Stimulated activated naive B cell treated with anti-CD40 and anti-IgM and Interleukin-4, amounts not matched to agents 10 μg/mL and 1 μg/mL and 100 μg/mL, for 72 hours (primary cell): ENCODE measurements around the gene KIRREL3.
A peak's percentile ranks its signal among the peaks of the same experiment; 100 is the strongest.

ENCODE experiments used
- ATAC-seq, 2 donors: fragments of 150-1000 bp; cut with Tn5 transposase; replicated peaks; 2 replicates each; pipeline ENCODE4 v1.10.0; 2021; ENCODE audit warnings: moderate library complexity in 1 of 2
- DNase-seq: peaks from one replicate; pipeline ENCODE4 v3.0.0; 2021
- H3K27ac Mint-ChIP-seq: one replicate; pipeline ENCODE4 v1.8.0; 2022; ENCODE audit warnings: mild to moderate bottlenecking, mixed read lengths
- H3K27me3 Mint-ChIP-seq, 2 donors: one replicate each; pipeline ENCODE4 v1.8.0; 2022; ENCODE audit warnings: mixed read lengths in 2 of 2
- H3K36me3 Mint-ChIP-seq, 2 donors: one replicate each; pipeline ENCODE4 v1.8.0; 2022; ENCODE audit warnings: mixed read lengths in 2 of 2, mild to moderate bottlenecking in 1 of 2
- H3K4me1 Mint-ChIP-seq, 2 donors: one replicate each; pipeline ENCODE4 v1.8.0; 2022; ENCODE audit warnings: mixed read lengths in 2 of 2, mild to moderate bottlenecking in 1 of 2
- H3K4me3 Mint-ChIP-seq, 2 donors: one replicate each; pipeline ENCODE4 v1.8.0; 2022; ENCODE audit warnings: mild to moderate bottlenecking in 2 of 2, mixed read lengths in 2 of 2, moderate library complexity in 1 of 2
- H3K9me3 Mint-ChIP-seq, 2 donors: one replicate each; pipeline ENCODE4 v1.8.0; 2022; ENCODE audit warnings: mixed read lengths in 2 of 2, mild to moderate bottlenecking in 1 of 2

Gene KIRREL3

DNA sequence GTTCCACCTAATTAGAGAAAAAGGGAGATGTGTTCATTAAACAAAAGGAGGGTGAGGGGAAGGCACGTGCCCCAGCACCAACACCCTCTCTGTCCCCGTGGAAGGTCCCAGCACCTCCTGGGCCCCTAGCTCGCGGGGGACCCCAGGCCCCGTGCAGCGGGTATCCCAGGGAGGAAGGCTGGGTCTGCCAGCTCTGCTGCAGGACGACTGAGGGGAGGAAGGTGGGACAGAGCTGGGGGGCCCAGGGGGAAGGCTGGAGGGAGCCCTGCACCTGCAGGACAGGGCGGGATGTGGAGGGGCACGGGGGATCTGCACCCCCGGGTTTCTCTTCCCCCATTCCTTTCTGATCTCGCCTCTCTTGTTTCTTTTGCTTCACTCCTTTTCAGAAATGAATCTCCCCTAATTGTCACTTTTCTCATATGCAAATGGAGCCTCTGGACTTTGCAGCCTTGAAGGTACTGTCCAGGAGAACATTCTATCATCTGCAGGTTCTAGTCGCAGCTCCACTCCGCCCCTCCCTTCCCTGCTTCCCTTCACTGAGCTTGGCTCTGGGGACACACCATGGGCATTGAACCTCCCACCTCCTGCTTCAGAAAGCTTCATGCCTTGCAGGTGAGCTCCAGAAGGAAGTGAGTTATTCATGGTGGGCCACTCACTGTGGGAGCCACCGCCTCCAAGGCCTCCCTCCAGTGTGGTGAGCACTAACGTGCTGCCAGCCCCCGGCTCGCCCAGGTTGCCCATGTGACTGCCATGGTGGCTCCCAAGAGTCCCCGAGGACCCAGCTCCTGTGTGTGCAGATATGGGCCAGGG lies 534.1 kb downstream of the KIRREL3 start:
- peaks cover 32 to 49% of the 10 kb centered on the region in 2 donors for H3K4me1 Mint-ChIP-seq
- DNase-seq (no peak), ATAC-seq (peak in 1 of 2 donors; percentile 10)
- peaks cover 0 to 4% of the 10 kb centered on the region in 2 donors for H3K27me3 Mint-ChIP-seq
- H3K9me3 Mint-ChIP-seq = peaks cover 0 to 3% of the 10 kb centered on the region in 2 donors
- peak overlapping the region; percentile 47 for H3K27ac Mint-ChIP-seq
- H3K4me3 Mint-ChIP-seq = peak overlapping the region; percentile 68 to 74
- no peaks in the 10 kb centered on the region for H3K36me3 Mint-ChIP-seq

DNA sequence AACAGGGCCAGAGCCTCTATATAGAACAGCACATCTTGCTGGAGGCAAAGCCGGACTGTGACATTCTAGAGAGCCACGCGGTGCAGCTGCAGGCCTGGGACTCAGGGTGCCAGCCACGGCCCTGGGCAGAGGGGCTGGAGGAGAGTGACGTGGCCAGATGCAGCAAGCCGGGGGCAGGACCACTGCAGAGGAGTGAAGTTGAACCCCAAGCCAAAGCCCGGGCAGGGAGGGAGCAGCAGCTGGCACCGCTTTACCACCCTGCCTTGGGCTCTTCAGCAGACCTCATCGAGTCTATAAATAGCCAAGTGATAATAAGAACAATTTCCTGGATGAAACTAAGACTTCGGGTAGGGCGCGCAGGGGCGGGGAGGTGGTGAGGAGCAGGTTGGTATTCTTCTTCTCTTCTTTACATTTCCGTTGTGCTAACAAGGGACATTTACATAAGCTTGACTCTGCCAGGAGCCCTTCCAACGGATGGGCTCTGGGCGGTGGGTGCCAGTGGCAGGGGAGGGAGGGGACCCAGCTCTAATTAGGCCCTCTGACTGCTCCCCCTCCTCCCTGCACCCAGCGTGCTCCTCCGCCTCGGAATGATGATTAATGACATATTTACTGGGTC lies 534.9 kb downstream of the KIRREL3 start:
- H3K4me1 Mint-ChIP-seq = peaks cover 32 to 49% of the 10 kb centered on the region in 2 donors
- peak overlapping the region; percentile 47 for H3K27ac Mint-ChIP-seq
- peak overlapping the region; percentile 68 to 74 for H3K4me3 Mint-ChIP-seq
- peaks cover 0 to 3% of the 10 kb centered on the region in 2 donors for H3K9me3 Mint-ChIP-seq
- ATAC-seq = peak; percentile 75 to 81
- H3K27me3 Mint-ChIP-seq = peaks cover 0 to 4% of the 10 kb centered on the region in 2 donors
- H3K36me3 Mint-ChIP-seq = no peaks in the 10 kb centered on the region
- peak; percentile 23 for DNase-seq

DNA sequence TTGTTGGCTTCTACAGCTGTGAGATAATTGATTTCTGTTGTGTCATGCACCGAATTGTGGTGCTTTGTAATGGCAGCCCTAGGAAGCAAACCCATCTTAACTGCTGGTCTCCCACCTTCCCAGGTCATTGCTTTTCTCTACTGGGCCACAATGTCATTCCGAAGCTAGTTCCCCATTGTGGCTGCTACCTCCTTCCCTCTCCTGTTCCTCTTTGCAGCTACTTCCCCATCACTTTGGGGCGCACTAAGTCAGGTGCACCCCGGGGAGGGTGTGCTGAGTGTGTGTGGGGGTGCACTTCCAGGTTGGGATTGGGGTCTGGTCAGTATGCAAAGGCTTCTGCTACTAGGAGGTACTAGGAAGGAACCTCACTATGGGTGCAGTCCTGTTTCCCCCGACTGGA lies 535.8 kb downstream of the KIRREL3 start:
- H3K27me3 Mint-ChIP-seq = peaks cover 3 to 5% of the 10 kb centered on the region in 2 donors
- ATAC-seq = peak; percentile 21
- no peaks in the 10 kb centered on the region for H3K36me3 Mint-ChIP-seq
- H3K27ac Mint-ChIP-seq = peak overlapping the region; percentile 20
- DNase-seq = no peak
- H3K4me1 Mint-ChIP-seq = peaks cover 32 to 49% of the 10 kb centered on the region in 2 donors
- peak overlapping the region in 1 of 2 donors; percentile 19 for H3K4me3 Mint-ChIP-seq
- peaks cover 0 to 3% of the 10 kb centered on the region in 2 donors for H3K9me3 Mint-ChIP-seq

DNA sequence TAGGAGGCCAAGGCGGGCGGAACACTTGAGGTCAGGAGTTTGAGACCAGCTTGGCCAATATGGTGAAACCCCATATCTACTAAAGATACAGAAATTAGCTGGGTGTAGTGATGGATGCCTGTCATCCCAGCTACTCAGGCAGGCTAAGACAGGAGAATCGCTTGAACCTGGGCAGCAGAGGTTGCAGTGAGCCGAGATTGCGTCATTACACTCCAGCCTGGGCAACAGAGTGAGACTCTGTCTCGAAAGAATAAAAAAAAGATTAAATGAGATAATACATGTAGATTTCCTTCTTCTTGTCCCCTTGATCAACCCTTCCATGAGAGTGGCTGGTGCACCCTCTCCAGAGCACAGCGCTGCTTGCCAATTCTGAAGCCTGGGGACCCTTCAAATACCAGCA lies 538.1 kb downstream of the KIRREL3 start:
- H3K4me3 Mint-ChIP-seq = no peak overlapping the region
- H3K9me3 Mint-ChIP-seq = peaks cover 0 to 3% of the 10 kb centered on the region in 2 donors
- ATAC-seq (no peak), DNase-seq (no peak)
- H3K36me3 Mint-ChIP-seq = no peaks in the 10 kb centered on the region
- peaks cover 12% of the 10 kb centered on the region in 2 donors for H3K27me3 Mint-ChIP-seq
- H3K27ac Mint-ChIP-seq = no peak overlapping the region
- peaks cover 24 to 38% of the 10 kb centered on the region in 2 donors for H3K4me1 Mint-ChIP-seq

DNA sequence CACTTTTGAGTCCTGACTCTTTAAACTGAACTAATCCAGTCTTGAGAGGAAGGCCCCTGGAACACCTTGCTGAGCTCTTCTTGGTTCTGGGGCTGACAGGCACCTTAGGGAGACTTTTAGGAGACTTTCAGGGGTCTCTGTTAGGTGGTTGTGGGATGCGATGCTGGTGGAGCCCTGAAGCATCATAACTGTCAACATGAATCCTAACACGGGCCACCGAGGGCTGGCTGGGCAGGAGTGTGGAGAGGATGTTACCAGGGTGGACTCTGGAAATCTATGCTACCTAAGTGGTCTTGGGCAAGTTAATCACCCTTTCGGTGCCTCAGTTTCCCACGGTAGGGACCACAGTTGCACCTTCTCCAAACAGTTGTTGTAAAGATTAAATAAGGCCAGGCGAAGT lies 538.6 kb downstream of the KIRREL3 start:
- no peak for DNase-seq
- ATAC-seq = no peak
- H3K27ac Mint-ChIP-seq = no peak overlapping the region
- H3K9me3 Mint-ChIP-seq = peaks cover 0 to 3% of the 10 kb centered on the region in 2 donors
- H3K4me3 Mint-ChIP-seq = no peak overlapping the region
- H3K36me3 Mint-ChIP-seq = no peaks in the 10 kb centered on the region
- H3K27me3 Mint-ChIP-seq = peaks cover 12% of the 10 kb centered on the region in 2 donors
- H3K4me1 Mint-ChIP-seq = peaks cover 24 to 33% of the 10 kb centered on the region in 2 donors

DNA sequence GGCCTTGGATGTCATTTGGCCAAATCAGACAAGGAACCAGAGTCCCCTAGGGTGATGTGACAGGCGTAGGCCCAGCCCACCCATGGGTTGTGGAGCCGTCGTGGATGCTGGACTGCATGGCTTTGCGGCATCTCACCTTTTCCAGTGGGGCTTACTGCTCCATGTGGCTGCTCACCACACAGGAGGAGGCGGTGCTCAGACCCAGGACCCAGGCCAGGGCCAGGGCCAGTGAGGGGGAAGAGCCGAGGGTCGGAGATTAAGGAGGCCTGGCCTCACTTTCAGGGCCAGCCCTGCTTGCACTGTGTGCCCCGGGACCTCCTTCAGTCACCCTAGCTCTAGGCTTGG lies 539.5 kb downstream of the KIRREL3 start:
- peaks cover 12% of the 10 kb centered on the region in 2 donors for H3K27me3 Mint-ChIP-seq
- no peak overlapping the region for H3K27ac Mint-ChIP-seq
- no peak for DNase-seq
- ATAC-seq = no peak
- H3K4me1 Mint-ChIP-seq = peaks cover 17 to 24% of the 10 kb centered on the region in 2 donors
- H3K36me3 Mint-ChIP-seq = no peaks in the 10 kb centered on the region
- peaks cover 0 to 3% of the 10 kb centered on the region in 2 donors for H3K9me3 Mint-ChIP-seq
- no peak overlapping the region for H3K4me3 Mint-ChIP-seq

DNA sequence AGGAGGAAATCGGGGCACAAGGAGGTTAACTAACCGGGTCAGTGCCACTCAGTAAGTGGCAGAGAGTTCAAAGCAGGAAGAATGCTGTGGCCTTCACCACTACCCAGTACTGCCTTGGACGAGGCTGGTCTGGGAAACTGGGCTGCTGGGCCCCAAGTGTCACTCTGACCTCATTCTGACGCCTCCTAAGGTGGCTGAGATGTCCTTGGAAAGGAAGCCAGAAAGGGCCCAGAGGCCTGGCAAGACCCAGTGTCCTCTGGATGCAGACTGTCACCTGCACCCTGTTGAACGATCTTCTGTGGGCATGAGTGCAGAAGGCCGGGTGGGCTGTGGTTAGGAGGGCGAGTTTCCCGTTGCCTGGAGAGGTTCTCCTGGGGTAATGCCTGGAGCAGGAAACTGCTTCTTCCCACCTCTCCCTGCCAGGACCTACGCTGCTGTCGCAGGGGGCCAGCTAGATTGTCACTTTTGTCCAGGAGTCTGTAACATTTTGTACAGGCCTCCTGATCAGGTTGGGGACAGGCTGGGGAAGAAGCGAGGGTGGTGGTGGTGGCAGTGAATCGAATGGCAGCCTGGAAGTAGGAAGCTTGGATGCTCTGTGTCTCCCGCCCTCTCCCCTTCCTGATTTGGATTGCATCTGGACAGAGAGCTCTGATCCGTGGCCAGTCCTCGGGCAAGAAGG lies 540.0 kb downstream of the KIRREL3 start:
- H3K27ac Mint-ChIP-seq = no peak overlapping the region
- ATAC-seq (no peak), DNase-seq (no peak)
- H3K9me3 Mint-ChIP-seq = peaks cover 0 to 3% of the 10 kb centered on the region in 2 donors
- peaks cover 12 to 19% of the 10 kb centered on the region in 2 donors for H3K4me1 Mint-ChIP-seq
- peaks cover 12% of the 10 kb centered on the region in 2 donors for H3K27me3 Mint-ChIP-seq
- H3K36me3 Mint-ChIP-seq = no peaks in the 10 kb centered on the region
- H3K4me3 Mint-ChIP-seq = no peak overlapping the region

DNA sequence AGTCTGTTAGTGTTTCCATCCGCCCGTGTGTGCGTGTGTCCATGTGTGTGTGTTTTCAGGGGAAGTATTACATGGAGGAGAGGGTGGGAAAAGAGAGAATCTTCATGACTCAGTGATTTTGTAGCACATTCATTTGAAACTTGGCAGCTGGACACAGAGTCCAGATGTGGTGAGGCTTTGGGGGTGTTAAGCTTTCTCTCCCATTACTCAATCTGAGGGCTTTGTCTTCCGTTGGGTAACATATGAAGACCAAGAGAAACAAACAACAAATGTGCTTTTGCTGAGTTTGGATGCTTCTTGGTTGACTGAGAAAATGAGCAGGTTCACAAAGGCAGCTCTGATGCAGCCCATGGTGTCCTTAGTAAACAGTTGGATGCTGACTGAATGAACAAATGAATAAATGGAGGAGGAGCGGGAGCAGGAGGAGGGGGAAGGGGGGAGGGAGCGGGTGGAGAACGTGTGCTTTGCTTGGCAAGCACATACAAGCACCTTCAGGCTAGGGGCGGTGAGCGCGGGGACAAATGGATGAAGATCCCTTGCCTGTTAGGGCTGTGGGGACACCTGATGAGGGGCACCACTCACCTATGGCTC lies 540.8 kb downstream of the KIRREL3 start:
- Mint-ChIP-seq H3K27ac (no peak overlapping the region), H3K4me3 (no peak overlapping the region), H3K9me3 (peaks cover 0 to 3% of the 10 kb centered on the region in 2 donors), H3K4me1 (peaks cover 5 to 11% of the 10 kb centered on the region in 2 donors), H3K36me3 (no peaks in the 10 kb centered on the region), H3K27me3 (peaks cover 12 to 16% of the 10 kb centered on the region in 2 donors)
- ATAC-seq (no peak), DNase-seq (no peak)

DNA sequence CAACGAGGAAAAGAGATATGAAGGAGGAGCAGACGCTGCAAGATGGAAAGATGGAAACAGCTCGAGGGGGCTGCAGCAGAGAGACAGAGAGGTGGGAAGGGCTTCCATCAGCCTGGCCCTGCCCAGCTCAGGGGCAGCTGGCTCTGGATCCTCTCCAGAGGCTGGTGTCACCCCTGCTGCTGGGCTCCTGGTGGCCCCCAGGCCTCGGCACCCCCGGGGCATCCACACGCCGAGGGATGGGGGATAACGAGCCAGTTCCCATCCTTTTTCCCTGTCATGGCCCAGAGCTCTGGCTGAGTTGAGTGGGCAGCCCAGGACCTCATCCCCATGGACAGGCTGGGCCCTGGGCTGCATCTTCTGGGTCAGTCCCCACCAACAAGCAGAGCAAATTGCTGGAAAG lies 542.8 kb downstream of the KIRREL3 start:
- DNase-seq (no peak), ATAC-seq (no peak)
- H3K9me3 Mint-ChIP-seq = no peaks in the 10 kb centered on the region
- no peak overlapping the region for H3K27ac Mint-ChIP-seq
- H3K27me3 Mint-ChIP-seq = peaks cover 8 to 17% of the 10 kb centered on the region in 2 donors
- no peak overlapping the region for H3K4me3 Mint-ChIP-seq
- H3K4me1 Mint-ChIP-seq = no peaks in the 10 kb centered on the region
- H3K36me3 Mint-ChIP-seq = no peaks in the 10 kb centered on the region

DNA sequence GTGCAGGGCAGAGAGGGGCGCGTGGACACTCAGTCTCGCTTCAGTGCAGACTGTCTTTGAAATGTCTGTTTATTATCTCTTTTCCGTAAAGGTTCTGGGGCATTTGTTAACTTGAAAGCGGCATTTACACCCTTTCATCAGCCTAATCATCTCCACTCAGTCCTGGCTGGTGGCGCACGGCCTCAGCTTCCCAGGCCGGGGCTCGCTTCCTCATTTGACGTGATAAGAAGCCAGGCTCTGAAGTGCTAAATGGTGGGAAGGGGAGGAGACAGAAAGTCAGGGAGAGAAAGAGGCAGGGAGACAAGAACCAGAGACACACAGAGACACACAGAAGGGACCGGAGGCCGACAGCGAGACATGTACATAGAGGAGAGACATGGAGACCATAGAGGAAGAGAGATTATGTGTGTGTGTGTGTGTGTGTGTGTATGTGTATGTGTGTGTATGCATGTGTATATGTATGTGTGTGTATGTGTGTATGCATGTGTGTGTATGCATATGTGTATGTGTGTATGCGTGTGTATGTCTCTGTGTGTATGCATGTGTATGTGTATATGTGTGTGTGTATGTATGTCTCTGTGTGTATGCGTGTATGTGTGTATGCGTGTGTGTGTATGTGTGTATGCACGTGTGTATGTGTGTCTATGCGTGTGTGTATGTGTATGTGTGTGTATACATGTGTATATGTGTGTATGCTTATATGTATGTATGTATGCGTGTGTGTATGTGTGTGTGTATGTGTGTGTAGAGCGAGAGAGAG lies 543.6 kb downstream of the KIRREL3 start:
- Mint-ChIP-seq H3K36me3 (no peaks in the 10 kb centered on the region), H3K4me1 (no peaks in the 10 kb centered on the region), H3K27ac (no peak overlapping the region), H3K4me3 (no peak overlapping the region), H3K9me3 (no peaks in the 10 kb centered on the region), H3K27me3 (peaks cover 8 to 17% of the 10 kb centered on the region in 2 donors)
- DNase-seq (no peak), ATAC-seq (no peak)

DNA sequence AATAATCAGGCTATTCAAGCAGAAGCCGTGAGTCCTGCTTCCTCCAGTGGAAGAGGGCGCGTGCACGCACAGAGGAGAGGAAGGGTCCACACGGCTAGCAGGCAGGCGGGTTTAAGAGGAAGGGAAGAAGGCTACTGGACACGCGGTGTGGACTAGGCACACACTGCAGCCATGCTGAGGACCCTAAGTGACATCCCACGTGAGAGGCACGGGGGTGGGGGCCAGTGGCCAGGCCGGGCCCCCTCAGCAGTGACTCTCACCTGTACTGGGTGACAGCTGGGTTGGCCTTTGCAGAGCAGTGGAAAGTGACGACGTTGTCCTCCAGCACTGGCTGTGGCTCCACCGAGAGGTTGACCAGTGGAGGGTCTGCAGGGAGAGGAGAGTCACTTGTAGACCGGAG lies 544.5 kb downstream of the KIRREL3 start:
- Mint-ChIP-seq H3K4me3 (no peak overlapping the region), H3K36me3 (no peaks in the 10 kb centered on the region), H3K4me1 (peaks cover 0 to 4% of the 10 kb centered on the region in 2 donors), H3K9me3 (peaks cover 2 to 3% of the 10 kb centered on the region in 2 donors), H3K27ac (no peak overlapping the region), H3K27me3 (peaks cover 8 to 17% of the 10 kb centered on the region in 2 donors)
- DNase-seq = no peak
- no peak for ATAC-seq

DNA sequence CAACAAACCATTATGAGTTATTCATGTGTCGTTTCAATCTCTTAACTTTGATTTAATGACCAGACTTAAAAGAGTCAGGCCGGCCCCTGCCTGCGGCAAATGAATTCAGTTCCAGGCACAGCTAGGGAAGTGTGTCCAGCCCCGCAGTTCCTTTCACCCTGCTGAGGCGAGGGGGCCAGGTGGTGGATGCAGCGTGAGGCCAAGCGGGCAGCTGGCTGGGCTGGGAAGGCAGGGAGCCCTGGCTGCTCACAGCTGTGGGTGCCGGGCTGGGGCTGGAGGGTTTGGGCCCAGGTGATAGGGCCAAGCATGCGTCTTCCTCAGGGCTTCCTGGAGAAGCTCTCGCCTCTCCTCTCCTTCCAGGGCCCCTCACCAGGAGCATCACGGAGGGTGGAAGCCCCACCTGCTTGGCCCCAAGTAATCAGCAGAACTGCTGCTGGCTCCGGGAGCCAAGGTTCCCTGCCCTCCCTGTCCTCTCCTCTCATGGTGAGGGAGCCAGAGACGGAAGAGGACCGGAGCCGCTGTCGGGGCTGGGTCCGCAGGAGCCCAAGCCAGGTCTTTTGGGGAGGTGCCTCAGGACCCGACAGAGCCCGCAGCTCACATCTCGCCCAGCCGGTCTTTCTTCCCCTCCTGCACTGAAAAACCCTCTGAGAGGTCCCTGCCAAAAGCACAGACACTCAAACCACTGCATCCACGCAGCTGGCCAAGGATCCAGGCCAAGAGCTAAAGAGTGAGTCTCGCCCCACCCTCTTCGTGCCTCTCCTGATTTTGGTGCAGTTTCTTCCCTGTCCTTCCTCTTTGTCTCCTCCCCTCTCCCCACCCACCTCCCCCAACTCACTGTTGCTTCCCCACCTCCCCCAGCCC lies 548.1 kb downstream of the KIRREL3 start:
- Mint-ChIP-seq H3K36me3 (no peaks in the 10 kb centered on the region), H3K4me3 (no peak overlapping the region), H3K4me1 (peaks cover 0 to 7% of the 10 kb centered on the region in 2 donors), H3K9me3 (peaks cover 10 to 12% of the 10 kb centered on the region in 2 donors), H3K27me3 (peaks cover 0 to 5% of the 10 kb centered on the region in 2 donors), H3K27ac (no peak overlapping the region)
- DNase-seq (no peak), ATAC-seq (no peak)

DNA sequence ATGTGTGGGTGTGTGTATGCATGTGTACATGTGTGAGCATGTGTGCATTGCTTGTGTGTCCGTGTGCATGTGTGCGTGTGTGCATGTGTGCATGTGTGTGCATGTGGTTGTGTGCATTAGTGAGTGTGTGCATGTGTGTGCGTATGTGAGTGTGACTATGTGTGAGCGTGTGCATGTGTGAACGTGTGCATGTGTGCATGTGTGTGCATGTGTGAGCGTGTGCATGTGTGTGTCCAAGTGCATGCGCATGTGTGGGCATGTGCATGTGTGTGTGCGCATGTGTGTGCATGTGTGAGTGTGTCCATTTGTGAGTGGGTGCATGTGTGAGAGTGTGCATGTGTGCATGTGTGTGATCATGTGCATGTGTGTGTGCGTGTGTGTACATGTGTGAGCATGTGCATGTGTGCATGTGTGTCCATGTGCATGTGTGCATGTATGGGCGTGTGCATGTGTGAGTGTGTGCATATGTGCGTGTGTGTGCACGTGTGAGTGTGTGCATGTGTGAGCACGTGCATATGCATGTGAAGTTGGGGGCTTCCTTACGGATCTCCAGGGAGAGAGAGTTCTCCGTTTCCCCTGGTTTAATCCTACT lies 549.3 kb downstream of the KIRREL3 start:
- peaks cover 0 to 7% of the 10 kb centered on the region in 2 donors for H3K4me1 Mint-ChIP-seq
- ATAC-seq (no peak), DNase-seq (no peak)
- no peaks in the 10 kb centered on the region for H3K36me3 Mint-ChIP-seq
- peaks cover 0 to 5% of the 10 kb centered on the region in 2 donors for H3K27me3 Mint-ChIP-seq
- peaks cover 10 to 12% of the 10 kb centered on the region in 2 donors for H3K9me3 Mint-ChIP-seq
- no peak overlapping the region for H3K4me3 Mint-ChIP-seq
- no peak overlapping the region for H3K27ac Mint-ChIP-seq
